H9 (cell line): ENCODE results near the gene PRCC. TPM values are rescaled to one million over a fixed set of nuclear protein-coding genes. Genes with fewer than 3 reads are reported as not detected.

ENCODE experiments used
- DNase-seq: peaks from one replicate; pipeline ENCODE4 v3.0.0-alpha.2; 2017
- H2AFZ ChIP-seq: one replicate; pipeline ENCODE4 v1.6.1; 2013; ENCODE audit warnings: mild to moderate bottlenecking, low read length, control low read depth, moderate library complexity
- H2AK5ac ChIP-seq: 2 replicates; pipeline ENCODE4 v1.6.1; 2013; ENCODE audit warnings: low read length, control low read depth, mixed read lengths; ENCODE audit not compliant: insufficient read length
- H2BK120ac ChIP-seq: one replicate; pipeline ENCODE4 v1.6.1; 2013; ENCODE audit warnings: low read depth, mild to moderate bottlenecking, low read length, control low read depth, inconsistent platforms; ENCODE audit not compliant: poor library complexity, severe bottlenecking
- H2BK12ac ChIP-seq: 2 replicates; pipeline ENCODE4 v1.6.1; 2013; ENCODE audit warnings: low read length, control low read depth, mixed read lengths, low read depth; ENCODE audit not compliant: insufficient read length
- H2BK15ac ChIP-seq: 2 replicates; pipeline ENCODE4 v1.6.1; 2013; ENCODE audit warnings: low read depth, low read length, control low read depth
- H2BK20ac ChIP-seq: one replicate; pipeline ENCODE4 v1.6.1; 2013; ENCODE audit warnings: low read depth, mild to moderate bottlenecking, low read length, control low read depth, inconsistent platforms; ENCODE audit not compliant: poor library complexity, severe bottlenecking
- H2BK5ac ChIP-seq: 2 replicates; pipeline ENCODE4 v1.6.1; 2013; ENCODE audit warnings: low read length, control low read depth, mixed read lengths; ENCODE audit not compliant: insufficient read length
- H3K14ac ChIP-seq: 2 replicates; pipeline ENCODE4 v1.6.1; 2013; ENCODE audit warnings: low read length, control low read depth; ENCODE audit not compliant: insufficient read depth
- H3K18ac ChIP-seq: 2 replicates; pipeline ENCODE4 v1.6.1; 2013; ENCODE audit warnings: low read depth, mild to moderate bottlenecking, mixed read lengths, low read length, control low read depth; ENCODE audit not compliant: insufficient read length
- H3K23ac ChIP-seq: 2 replicates; pipeline ENCODE4 v1.6.1; 2013; ENCODE audit warnings: low read length, control low read depth, mixed read lengths, low read depth; ENCODE audit not compliant: insufficient read length
- H3K23me2 ChIP-seq: 2 replicates; pipeline ENCODE4 v1.6.1; 2013; ENCODE audit warnings: low read depth, mild to moderate bottlenecking, mixed read lengths, low read length, control low read depth; ENCODE audit not compliant: insufficient read length, poor library complexity, severe bottlenecking
- H3K27ac ChIP-seq: 2 replicates; pipeline ENCODE4 v1.5.1; 2013; ENCODE audit warnings: low read length, control low read depth, mixed read lengths, low read depth; ENCODE audit not compliant: insufficient read length
- H3K27me3 ChIP-seq: 2 replicates; pipeline ENCODE4 v1.6.1; 2013; ENCODE audit warnings: low read length, control low read depth, inconsistent platforms; ENCODE audit not compliant: insufficient read depth
- H3K4ac ChIP-seq: 2 replicates; pipeline ENCODE4 v1.6.1; 2013; ENCODE audit warnings: low read depth, mild to moderate bottlenecking, control low read depth, inconsistent platforms, low read length, moderate library complexity
- H3K4me1 ChIP-seq: 2 replicates; pipeline ENCODE4 v1.6.1; 2013; ENCODE audit warnings: low read length, control low read depth, inconsistent platforms; ENCODE audit not compliant: insufficient read depth
- H3K4me2 ChIP-seq: 2 replicates; pipeline ENCODE4 v1.6.1; 2013; ENCODE audit warnings: low read length, control low read depth, mixed read lengths; ENCODE audit not compliant: insufficient read length, insufficient read depth
- H3K56ac ChIP-seq: 2 replicates; pipeline ENCODE4 v1.6.1; 2013; ENCODE audit warnings: low read depth, mild to moderate bottlenecking, mixed read lengths, low read length, control low read depth; ENCODE audit not compliant: insufficient read length
- H3K79me1 ChIP-seq: 2 replicates; pipeline ENCODE4 v1.6.1; 2013; ENCODE audit warnings: low read depth, mild to moderate bottlenecking, moderate library complexity, low read length, control low read depth, inconsistent platforms; ENCODE audit not compliant: insufficient read depth, poor library complexity, severe bottlenecking
- H3K79me2 ChIP-seq: 2 replicates; pipeline ENCODE4 v1.6.1; 2013; ENCODE audit warnings: low read length, control low read depth, inconsistent platforms; ENCODE audit not compliant: insufficient read depth
- H3K9ac ChIP-seq: 2 replicates; pipeline ENCODE4 v1.6.1; 2013; ENCODE audit warnings: low read length, control low read depth, mixed read lengths; ENCODE audit not compliant: insufficient read length; ENCODE audit errors: extremely low read depth
- H3K9me3 ChIP-seq: one replicate; pipeline ENCODE4 v1.6.1; 2013; ENCODE audit warnings: low read depth, low read length, inconsistent platforms; ENCODE audit not compliant: control insufficient read depth
- H3T11ph ChIP-seq: one replicate; pipeline ENCODE4 v1.6.1; 2013; ENCODE audit warnings: mild to moderate bottlenecking, low read length, control low read depth, inconsistent platforms
- H4K20me1 ChIP-seq: one replicate; pipeline ENCODE4 v1.6.1; 2013; ENCODE audit not compliant: control insufficient read depth, insufficient read length, insufficient read depth
- H4K5ac ChIP-seq: 2 replicates; pipeline ENCODE4 v1.6.1; 2013; ENCODE audit warnings: low read depth, mild to moderate bottlenecking, mixed read lengths, low read length, control low read depth; ENCODE audit not compliant: insufficient read length
- H4K8ac ChIP-seq: replicated peaks from 2 replicates; pipeline ENCODE4 v1.6.1; 2013; ENCODE audit warnings: low read length, control low read depth, mixed read lengths, low read depth; ENCODE audit not compliant: insufficient read length
- H4K91ac ChIP-seq: 2 replicates; pipeline ENCODE4 v1.6.1; 2013; ENCODE audit warnings: low read depth, mild to moderate bottlenecking, moderate library complexity, mixed read lengths, low read length, control low read depth; ENCODE audit not compliant: insufficient read length
- H3K27ac Mint-ChIP-seq, 3 experiments: 2 replicates in 2 of 3; 3 replicates in 1 of 3; pipeline ENCODE4 v1.8.0; 2020 to 2021; ENCODE audit warnings: mixed read lengths in 3 of 3, mild to moderate bottlenecking in 1 of 3, moderate library complexity in 1 of 3
- H3K27me3 Mint-ChIP-seq: 2 replicates; pipeline ENCODE4 v1.8.0; 2021; ENCODE audit warnings: low read depth, mild to moderate bottlenecking, moderate library complexity, mixed read lengths
- H3K36me3 Mint-ChIP-seq, 3 experiments: 2 replicates in 2 of 3; 3 replicates in 1 of 3; pipeline ENCODE4 v1.8.0; 2020 to 2021; ENCODE audit warnings: low read depth in 3 of 3, mixed read lengths in 3 of 3; ENCODE audit not compliant: insufficient read depth in 1 of 3
- H3K4me1 Mint-ChIP-seq, 2 experiments: 2 replicates each; pipeline ENCODE4 v1.8.0; 2020; ENCODE audit warnings: mixed read lengths in 2 of 2
- H3K4me3 Mint-ChIP-seq, 2 experiments: 2 replicates in 1 of 2; 3 replicates in 1 of 2; pipeline ENCODE4 v1.8.0; 2020 to 2021; ENCODE audit warnings: mild to moderate bottlenecking in 2 of 2, mixed read lengths in 2 of 2, moderate library complexity in 1 of 2
- H3K9me3 Mint-ChIP-seq, 2 experiments: 2 replicates in 1 of 2; 3 replicates in 1 of 2; pipeline ENCODE4 v1.8.0; 2020; ENCODE audit warnings: mild to moderate bottlenecking in 2 of 2, mixed read lengths in 2 of 2, moderate library complexity in 1 of 2
- CTCF ChIP-seq: fragments of 200-600 bp; sonication (generic); conservative IDR thresholded peaks from 3 replicates; pipeline ENCODE4 v1.8.0; 2021; ENCODE audit warnings: antibody characterized with exemption, mild to moderate bottlenecking
- WGBS: extraction: QIAGEN DNeasy Blood & Tissue Kit; methylation state at CpG from one replicate; pipeline ENCODE4 v1.1.7; 2013; ENCODE audit warnings: missing lambda C conversion rate, low lambda C conversion rate, mixed read lengths; ENCODE audit not compliant: insufficient read length; ENCODE audit errors: extremely low coverage; 5-methylcytosine and 5-hydroxymethylcytosine counted together
- total RNA-seq: library from RNA; stranded (reverse); gene quantifications from 2 replicates; pipeline ENCODE4 v1.2.1, GENCODE V29; 2021

Gene PRCC
- total RNA-seq, 1 experiment from 2014 or later = 129 TPM

- Histone ChIP-seq H3K4ac (no peak overlapping the region), H4K91ac (no peak overlapping the region), H2BK120ac (no peak overlapping the region), H3K23ac (no peak overlapping the region), H2BK12ac (no peak overlapping the region), H2AFZ (no peak overlapping the region), H3K14ac (no peak overlapping the region), H3K79me1 (no peaks in the 10 kb centered on the region), H3T11ph (no peak overlapping the region), H3K79me2 (no peaks in the 10 kb centered on the region), H2BK15ac (no peak overlapping the region), H3K4me2 (no peak overlapping the region), H3K9ac (no peak overlapping the region), H4K20me1 (no peaks in the 10 kb centered on the region), H2BK5ac (no peak overlapping the region), H3K56ac (no peak overlapping the region), H3K27ac (no peak overlapping the region), H3K18ac (no peak overlapping the region), H2AK5ac (no peak overlapping the region), H3K23me2 (peaks cover 5% of the 10 kb centered on the region), H4K5ac (no peak overlapping the region), H2BK20ac (no peak overlapping the region), H4K8ac (no peak overlapping the region), H3K27me3 (peaks cover 8% of the 10 kb centered on the region), H3K4me1 (no peaks in the 10 kb centered on the region; the same call in 1 of the 2 replicates), H3K9me3 (no peaks in the 10 kb centered on the region)
- peaks cover 0 to 12% (median 4%) of the 10 kb centered on the region in 3 experiments; a peak in 3 of 7 replicates for H3K36me3 Mint-ChIP-seq
- H3K27me3 Mint-ChIP-seq = peaks cover 44% of the 10 kb centered on the region
- WGBS = no CpG with 5 or more reads among the region's 7 CpGs
- no peak overlapping the region; a peak in 1 of 5 replicates for H3K4me3 Mint-ChIP-seq
- peak overlapping the region in 1 of 3 experiments; percentile 63; a peak in 1 of 7 replicates for H3K27ac Mint-ChIP-seq
- DNase-seq = no peak
- peaks cover 19 to 39% of the 10 kb centered on the region in 2 experiments for H3K4me1 Mint-ChIP-seq
- TF ChIP-seq CTCF = no peak
- H3K9me3 Mint-ChIP-seq = no peaks in the 10 kb centered on the region; a peak in 1 of 5 replicates
Measured at GRCh38 chr1:156809711-156810366, 42.5 kb downstream of the PRCC start.
